ENCODE measurements around the gene ADGRB3.
"Not testable (repeated sequence)": the region's sequence is repeated elsewhere in the genome, so short reads cannot be mapped to it uniquely, and the experiment has no call there.

The ADGRB3 gene

GRCh38 chr6:69340196-69340595 lies 705.1 kb downstream of the ADGRB3 start:
- no peak for DNase-seq (ENCODE audit: low spot score)

- DNase-seq (ENCODE audit: low spot score): no peak
Measured at GRCh38 chr6:69343851-69344250, 708.8 kb downstream of the ADGRB3 start.

GRCh38 chr6:69349771-69350170 lies 714.7 kb downstream of the ADGRB3 start:
- no peak for DNase-seq (ENCODE audit: low spot score)

GRCh38 chr6:69362209-69362608 lies 727.1 kb downstream of the ADGRB3 start:
- DNase-seq (ENCODE audit: low spot score): no peak

GRCh38 chr6:69366831-69367230 lies 731.7 kb downstream of the ADGRB3 start:
- no peak for DNase-seq (ENCODE audit: low spot score)

GRCh38 chr6:69368613-69369012 lies 733.5 kb downstream of the ADGRB3 start:
- DNase-seq (ENCODE audit: low spot score): no peak

- DNase-seq (ENCODE audit: low spot score): no peak
Measured at GRCh38 chr6:69370763-69371162, 735.7 kb downstream of the ADGRB3 start.

- DNase-seq (ENCODE audit: low spot score): no peak
Measured at GRCh38 chr6:69378326-69378725, 743.2 kb downstream of the ADGRB3 start.

GRCh38 chr6:69379518-69379917 lies 744.4 kb downstream of the ADGRB3 start:
- no peak for DNase-seq (ENCODE audit: low spot score)

GRCh38 chr6:69383627-69384026 lies 748.5 kb downstream of the ADGRB3 start:
- no peak for DNase-seq (ENCODE audit: low spot score)

GRCh38 chr6:69386426-69386825 lies 751.3 kb downstream of the ADGRB3 start:
- no peak for DNase-seq (ENCODE audit: low spot score)

- no peak for DNase-seq (ENCODE audit: low spot score)
Measured at GRCh38 chr6:69390125-69390524, 755.0 kb downstream of the ADGRB3 start.

GRCh38 chr6:69391106-69391505 lies 756.0 kb downstream of the ADGRB3 start:
- no peak for DNase-seq (ENCODE audit: low spot score)

- no peak for DNase-seq (ENCODE audit: low spot score)
Measured at GRCh38 chr6:69392745-69393144, 757.7 kb downstream of the ADGRB3 start.

GRCh38 chr6:69398311-69398710 lies 763.2 kb downstream of the ADGRB3 start:
- no peak for DNase-seq (ENCODE audit: low spot score)

GRCh38 chr6:69398729-69399128 lies 763.6 kb downstream of the ADGRB3 start:
- DNase-seq (ENCODE audit: low spot score): no peak

- no peak for DNase-seq (ENCODE audit: low spot score)
Measured at GRCh38 chr6:69408886-69409285, 773.8 kb downstream of the ADGRB3 start.

- no peak for DNase-seq (ENCODE audit: low spot score)
Measured at GRCh38 chr6:69416776-69417175, 781.7 kb downstream of the ADGRB3 start.

- no peak for DNase-seq (ENCODE audit: low spot score)
Measured at GRCh38 chr6:69421269-69421668, 786.2 kb downstream of the ADGRB3 start.

GRCh38 chr6:69422020-69422419 lies 786.9 kb downstream of the ADGRB3 start:
- no peak for DNase-seq (ENCODE audit: low spot score)

GRCh38 chr6:69422475-69422874 lies 787.4 kb downstream of the ADGRB3 start:
- no peak for DNase-seq (ENCODE audit: low spot score)

- DNase-seq (ENCODE audit: low spot score): no peak
Measured at GRCh38 chr6:69423785-69424184, 788.7 kb downstream of the ADGRB3 start.

GRCh38 chr6:69424581-69424980 lies 789.5 kb downstream of the ADGRB3 start:
- no peak for DNase-seq (ENCODE audit: low spot score)

GRCh38 chr6:69427882-69428281 lies 792.8 kb downstream of the ADGRB3 start:
- no peak for DNase-seq (ENCODE audit: low spot score)

GRCh38 chr6:69432168-69432567 lies 797.1 kb downstream of the ADGRB3 start:
- DNase-seq (ENCODE audit: low spot score): not testable (repeated sequence)
